ENCODE measurements around the gene SHISA5. TPM values are rescaled to one million over a fixed set of nuclear protein-coding genes. Genes with fewer than 3 reads are reported as not detected.

SHISA5 gene
- total RNA-seq, 1 experiment from 2014 or later = 174 TPM

DNA sequence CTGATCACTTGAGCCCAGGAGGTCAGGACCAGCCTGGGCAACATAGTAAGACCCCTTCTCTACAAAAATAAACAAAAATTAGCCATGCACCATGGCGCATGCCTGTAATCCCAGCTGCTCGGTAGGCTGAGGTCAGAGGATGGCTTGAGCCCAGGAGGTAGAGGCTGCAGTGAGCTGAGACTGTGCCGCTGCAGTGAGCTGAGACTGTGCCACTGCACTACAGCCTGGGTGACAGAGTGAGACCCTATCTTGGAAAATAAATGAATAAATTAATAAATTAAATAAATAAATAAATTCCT is 10.8 kb downstream of the SHISA5 start:
- Histone ChIP-seq H3K18ac (ENCODE audit: insufficient read length, low read depth, low read length) (no peak overlapping the region), H2BK5ac (ENCODE audit: insufficient read length, low read length) (no peak overlapping the region), H2BK20ac (ENCODE audit: low read depth, low read length, poor library complexity, severe bottlenecking) (no peak overlapping the region), H3K9me3 (ENCODE audit: control insufficient read depth, low read depth, low read length) (no peaks in the 10 kb centered on the region), H3K56ac (ENCODE audit: insufficient read length, low read depth, low read length) (no peak overlapping the region), H4K8ac (replicated peaks; ENCODE audit: insufficient read length, low read depth, low read length) (no peak overlapping the region), H3K27me3 (ENCODE audit: insufficient read depth, low read length) (no peaks in the 10 kb centered on the region), H2BK120ac (ENCODE audit: low read depth, low read length, poor library complexity, severe bottlenecking) (no peak overlapping the region), H2AFZ (ENCODE audit: low read length) (no peak overlapping the region), H4K20me1 (ENCODE audit: control insufficient read depth, insufficient read depth, insufficient read length) (no peaks in the 10 kb centered on the region), H3K79me1 (ENCODE audit: insufficient read depth, low read depth, low read length, poor library complexity, severe bottlenecking) (no peaks in the 10 kb centered on the region), H3K23ac (ENCODE audit: insufficient read length, low read depth, low read length) (no peak overlapping the region), H2AK5ac (ENCODE audit: insufficient read length, low read length) (no peak overlapping the region), H3K23me2 (ENCODE audit: insufficient read length, low read depth, low read length, poor library complexity, severe bottlenecking) (no peaks in the 10 kb centered on the region), H3K14ac (ENCODE audit: insufficient read depth, low read length) (no peak overlapping the region), H2BK12ac (ENCODE audit: insufficient read length, low read depth, low read length) (no peak overlapping the region), H3K9ac (ENCODE audit: extremely low read depth, insufficient read length, low read length) (no peak overlapping the region), H2BK15ac (ENCODE audit: low read depth, low read length) (no peak overlapping the region), H4K5ac (ENCODE audit: insufficient read length, low read depth, low read length) (no peak overlapping the region), H3K4ac (ENCODE audit: low read depth, low read length) (no peak overlapping the region), H3T11ph (ENCODE audit: low read length) (no peak overlapping the region), H3K4me2 (ENCODE audit: insufficient read depth, insufficient read length, low read length) (no peak overlapping the region), H3K79me2 (ENCODE audit: insufficient read depth, low read length) (no peaks in the 10 kb centered on the region), H3K27ac (ENCODE audit: insufficient read length, low read depth, low read length) (no peak overlapping the region), H4K91ac (ENCODE audit: insufficient read length, low read depth, low read length) (no peak overlapping the region), H3K4me1 (ENCODE audit: insufficient read depth, low read length) (no peaks in the 10 kb centered on the region)
- WGBS (ENCODE audit: extremely low coverage, insufficient read length, low lambda C conversion rate) = no CpG with 5 or more reads among the region's 3 CpGs
- H3K9me3 Mint-ChIP-seq = peaks cover 2 to 4% of the 10 kb centered on the region in 2 experiments; a peak in 3 of 5 replicates
- no peak for DNase-seq
- H3K27me3 Mint-ChIP-seq (ENCODE audit: low read depth) = no peaks in the 10 kb centered on the region
- TF ChIP-seq, protein P1, sequence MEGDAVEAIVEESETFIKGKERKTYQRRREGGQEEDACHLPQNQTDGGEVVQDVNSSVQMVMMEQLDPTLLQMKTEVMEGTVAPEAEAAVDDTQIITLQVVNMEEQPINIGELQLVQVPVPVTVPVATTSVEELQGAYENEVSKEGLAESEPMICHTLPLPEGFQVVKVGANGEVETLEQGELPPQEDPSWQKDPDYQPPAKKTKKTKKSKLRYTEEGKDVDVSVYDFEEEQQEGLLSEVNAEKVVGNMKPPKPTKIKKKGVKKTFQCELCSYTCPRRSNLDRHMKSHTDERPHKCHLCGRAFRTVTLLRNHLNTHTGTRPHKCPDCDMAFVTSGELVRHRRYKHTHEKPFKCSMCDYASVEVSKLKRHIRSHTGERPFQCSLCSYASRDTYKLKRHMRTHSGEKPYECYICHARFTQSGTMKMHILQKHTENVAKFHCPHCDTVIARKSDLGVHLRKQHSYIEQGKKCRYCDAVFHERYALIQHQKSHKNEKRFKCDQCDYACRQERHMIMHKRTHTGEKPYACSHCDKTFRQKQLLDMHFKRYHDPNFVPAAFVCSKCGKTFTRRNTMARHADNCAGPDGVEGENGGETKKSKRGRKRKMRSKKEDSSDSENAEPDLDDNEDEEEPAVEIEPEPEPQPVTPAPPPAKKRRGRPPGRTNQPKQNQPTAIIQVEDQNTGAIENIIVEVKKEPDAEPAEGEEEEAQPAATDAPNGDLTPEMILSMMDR (conservative IDR thresholded peaks at IDR 0.05) = no peak
- H3K36me3 Mint-ChIP-seq (ENCODE audit: insufficient read depth in 1 of 3, low read depth in 3 of 3) = peaks cover 10 to 40% (median 25%) of the 10 kb centered on the region in 3 experiments
- H3K4me3 Mint-ChIP-seq = no peak overlapping the region
- no peak overlapping the region; a peak in 1 of 7 replicates for H3K27ac Mint-ChIP-seq
- H3K4me1 Mint-ChIP-seq = peaks cover 14% of the 10 kb centered on the region in 2 experiments

Data from H9 (cell line).